Chondrocyte (in vitro differentiated cells): ENCODE data around the gene DPP10. TPM values are rescaled to one million over a fixed set of nuclear protein-coding genes. Genes with fewer than 3 reads are reported as not detected.

Experiments
- DNase-seq: peaks from one replicate; pipeline ENCODE4 v3.0.0; 2021; ENCODE audit warnings: mixed read lengths, low spot score
- H3K27ac Mint-ChIP-seq: one replicate; pipeline ENCODE4 v1.8.0; 2021; ENCODE audit warnings: mild to moderate bottlenecking, moderate library complexity, mixed read lengths; ENCODE audit not compliant: unreplicated experiment
- H3K27me3 Mint-ChIP-seq: 2 replicates; pipeline ENCODE4 v1.8.0; 2021; ENCODE audit warnings: low read depth, mixed read lengths
- H3K36me3 Mint-ChIP-seq: 2 replicates; pipeline ENCODE4 v1.8.0; 2021; ENCODE audit warnings: low read depth, mixed read lengths
- H3K4me1 Mint-ChIP-seq: 2 replicates; pipeline ENCODE4 v1.8.0; 2021; ENCODE audit warnings: low read depth, mild to moderate bottlenecking, mixed read lengths
- H3K4me3 Mint-ChIP-seq: one replicate; pipeline ENCODE4 v1.8.0; 2021; ENCODE audit warnings: mild to moderate bottlenecking, moderate library complexity, mixed read lengths; ENCODE audit not compliant: unreplicated experiment
- H3K9me3 Mint-ChIP-seq: 2 replicates; pipeline ENCODE4 v1.8.0; 2021; ENCODE audit warnings: low read depth, mixed read lengths
- CTCF ChIP-seq: fragments of 200-600 bp; sonication (generic); IDR thresholded peaks from 2 replicates; pipeline ENCODE4 v1.5.0; 2021; ENCODE audit warnings: antibody characterized with exemption, mild to moderate bottlenecking, moderate library complexity
- total RNA-seq: library from RNA; stranded (reverse); gene quantifications from 3 replicates; pipeline ENCODE4 v1.2.1, GENCODE V29; 2021

Gene DPP10
- total RNA-seq, 1 donor from 2014 or later = not detected

DNA sequence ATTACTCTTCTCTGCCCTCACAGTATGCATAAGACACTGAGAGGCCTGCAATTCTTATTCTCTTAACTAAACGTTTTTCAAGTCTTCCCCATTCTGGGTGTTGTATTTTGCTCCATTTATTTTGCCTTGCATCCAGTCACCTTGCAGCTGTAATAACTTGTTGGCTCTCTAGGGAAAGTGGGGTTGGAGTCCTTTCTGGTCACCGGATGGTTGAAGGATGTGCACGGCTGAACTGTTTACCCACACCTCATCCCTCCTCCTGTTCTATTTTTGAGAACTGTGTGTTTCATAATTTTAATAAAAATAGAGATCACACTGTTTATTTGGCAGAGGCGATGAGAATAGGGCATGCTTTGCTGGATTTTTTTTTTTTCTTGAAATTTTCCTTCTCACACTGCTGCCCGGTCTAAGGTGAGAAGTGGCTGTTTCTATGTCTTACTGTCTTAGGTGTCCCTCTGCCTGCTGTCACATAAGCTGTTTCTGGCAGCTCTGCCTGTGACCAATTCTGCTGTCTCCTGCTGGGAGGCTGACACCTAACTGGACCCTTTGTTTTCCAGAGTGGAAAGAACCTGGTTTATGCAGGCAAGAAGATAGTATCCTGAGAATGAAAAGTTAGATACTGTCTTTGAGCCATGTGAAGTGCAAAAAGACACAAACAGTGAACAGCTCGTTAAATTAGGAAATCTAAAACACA, 342.6 kb downstream of the DPP10 start:
- Mint-ChIP-seq H3K4me1 (no peaks in the 10 kb centered on the region), H3K4me3 (no peak overlapping the region), H3K27ac (no peak overlapping the region), H3K27me3 (peaks cover 7% of the 10 kb centered on the region), H3K36me3 (no peaks in the 10 kb centered on the region), H3K9me3 (no peaks in the 10 kb centered on the region)
- no peak for DNase-seq
- no peak for TF ChIP-seq CTCF

- TF ChIP-seq CTCF = no peak
- peaks cover 7% of the 10 kb centered on the region for H3K27me3 Mint-ChIP-seq
- H3K9me3 Mint-ChIP-seq = no peaks in the 10 kb centered on the region
- H3K27ac Mint-ChIP-seq = no peak overlapping the region
- no peaks in the 10 kb centered on the region for H3K4me1 Mint-ChIP-seq
- H3K36me3 Mint-ChIP-seq = no peaks in the 10 kb centered on the region
- no peak for DNase-seq
- no peak overlapping the region for H3K4me3 Mint-ChIP-seq
Measured at GRCh38 chr2:114786901-114787300, 344.5 kb downstream of the DPP10 start.

GRCh38 chr2:114787486-114787885, 345.0 kb downstream of the DPP10 start:
- no peak for DNase-seq
- Mint-ChIP-seq H3K36me3 (no peaks in the 10 kb centered on the region), H3K4me1 (no peaks in the 10 kb centered on the region), H3K27me3 (peaks cover 7% of the 10 kb centered on the region), H3K4me3 (no peak overlapping the region), H3K9me3 (no peaks in the 10 kb centered on the region), H3K27ac (no peak overlapping the region)
- TF ChIP-seq CTCF = no peak

DNA sequence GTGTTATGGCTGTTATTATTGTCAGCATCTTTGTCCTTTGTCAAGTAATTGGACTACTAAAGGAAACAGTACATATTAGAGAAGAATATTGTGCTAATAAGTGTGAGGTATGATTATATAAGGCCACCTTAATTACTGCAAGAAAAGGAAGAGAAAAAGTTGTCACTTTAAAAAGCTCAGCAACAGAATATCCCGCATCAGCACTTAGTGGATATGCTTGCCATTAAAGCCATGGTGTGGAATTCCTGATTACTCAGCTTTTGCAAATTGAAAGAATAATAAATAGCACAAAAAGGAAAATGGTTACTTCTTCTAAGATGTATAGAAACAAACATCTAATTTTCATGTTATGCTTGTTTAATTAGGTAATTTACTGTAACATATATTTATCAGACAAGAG, 347.5 kb downstream of the DPP10 start:
- no peak overlapping the region for H3K4me3 Mint-ChIP-seq
- no peak for TF ChIP-seq CTCF
- no peak overlapping the region for H3K27ac Mint-ChIP-seq
- H3K4me1 Mint-ChIP-seq = no peaks in the 10 kb centered on the region
- no peaks in the 10 kb centered on the region for H3K9me3 Mint-ChIP-seq
- H3K36me3 Mint-ChIP-seq = no peaks in the 10 kb centered on the region
- peaks cover 7% of the 10 kb centered on the region for H3K27me3 Mint-ChIP-seq
- no peak for DNase-seq

- H3K4me1 Mint-ChIP-seq = no peaks in the 10 kb centered on the region
- H3K36me3 Mint-ChIP-seq = no peaks in the 10 kb centered on the region
- no peaks in the 10 kb centered on the region for H3K9me3 Mint-ChIP-seq
- no peak overlapping the region for H3K27ac Mint-ChIP-seq
- H3K27me3 Mint-ChIP-seq = no peaks in the 10 kb centered on the region
- H3K4me3 Mint-ChIP-seq = no peak overlapping the region
- no peak for DNase-seq
- no peak for TF ChIP-seq CTCF
Measured at GRCh38 chr2:114797540-114797939, 355.1 kb downstream of the DPP10 start.
